GM18909 (cell line): Measurements from ENCODE around the gene IDH3B.
A peak's percentile ranks its signal among the peaks of the same experiment; 100 is the strongest.

Source experiments
- ATAC-seq: cut with Tn5 transposase; IDR thresholded peaks from one replicate; pipeline ENCODE4 v1.9.1; 2021; ENCODE audit warnings: mild to moderate bottlenecking; ENCODE audit not compliant: unreplicated experiment, poor library complexity

IDH3B gene

DNA sequence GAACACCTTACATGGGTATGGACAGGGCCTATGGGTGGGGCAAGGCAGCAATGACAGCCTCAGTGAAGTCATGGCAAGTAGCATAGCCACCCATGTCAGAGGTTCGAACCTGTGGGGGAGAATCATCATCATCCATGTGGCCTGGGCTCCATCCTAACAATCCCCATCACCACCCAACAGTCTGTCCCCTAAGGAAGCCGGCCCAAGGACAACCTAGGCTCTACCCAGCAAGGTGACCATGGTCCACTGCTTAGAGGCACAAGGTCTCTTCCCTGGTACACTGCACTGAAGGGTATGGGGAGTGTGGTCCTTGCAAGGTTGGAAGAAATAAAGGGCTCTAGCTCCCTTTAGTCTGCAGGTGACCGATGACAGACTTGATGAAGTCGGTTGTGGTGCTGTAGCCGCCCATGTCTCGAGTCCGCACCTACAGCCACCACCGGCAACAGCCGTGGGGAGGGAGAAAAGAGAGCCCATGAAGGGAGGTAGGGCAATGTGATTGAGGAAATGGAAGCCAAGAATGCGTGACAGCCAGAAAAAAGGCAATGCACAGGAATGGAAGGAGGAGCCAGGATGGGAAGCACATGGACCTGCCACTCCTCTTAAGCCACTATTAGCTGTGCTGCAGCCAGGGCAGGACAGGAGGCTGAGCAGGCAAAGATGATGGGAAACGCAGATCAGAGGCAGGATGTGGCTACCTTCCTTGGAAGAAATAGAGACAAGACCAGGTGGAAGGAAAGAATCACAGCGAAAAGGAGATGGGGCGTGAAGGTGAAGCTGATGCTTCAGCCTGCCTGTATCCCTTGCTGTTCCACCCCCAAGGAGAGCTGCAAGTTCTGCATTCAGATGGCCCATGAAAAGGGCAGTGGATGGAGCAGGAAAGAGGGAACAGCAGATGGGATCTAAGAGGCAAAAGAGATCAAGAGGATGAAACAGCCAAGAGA, 5.3 kb downstream of the IDH3B start:
- no peak for ATAC-seq

DNA sequence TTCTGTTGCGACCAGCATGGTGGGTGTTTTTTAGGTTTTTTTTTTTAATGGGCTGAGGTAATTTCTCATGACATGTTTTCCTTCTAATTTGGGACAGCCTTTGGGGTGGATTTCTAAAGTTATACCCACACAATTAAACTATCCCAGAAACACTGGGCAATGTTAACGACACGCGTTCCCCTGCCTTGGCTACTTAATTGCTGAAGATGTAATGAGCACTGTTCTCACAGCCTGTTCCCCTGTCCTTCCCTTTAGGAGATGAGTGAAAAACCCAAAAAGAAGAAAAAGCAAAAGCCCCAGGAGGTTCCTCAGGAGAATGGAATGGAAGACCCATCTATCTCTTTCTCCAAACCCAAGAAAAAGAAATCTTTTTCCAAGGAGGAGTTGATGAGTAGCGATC, 6.3 kb downstream of the IDH3B start:
- ATAC-seq: no peak

DNA sequence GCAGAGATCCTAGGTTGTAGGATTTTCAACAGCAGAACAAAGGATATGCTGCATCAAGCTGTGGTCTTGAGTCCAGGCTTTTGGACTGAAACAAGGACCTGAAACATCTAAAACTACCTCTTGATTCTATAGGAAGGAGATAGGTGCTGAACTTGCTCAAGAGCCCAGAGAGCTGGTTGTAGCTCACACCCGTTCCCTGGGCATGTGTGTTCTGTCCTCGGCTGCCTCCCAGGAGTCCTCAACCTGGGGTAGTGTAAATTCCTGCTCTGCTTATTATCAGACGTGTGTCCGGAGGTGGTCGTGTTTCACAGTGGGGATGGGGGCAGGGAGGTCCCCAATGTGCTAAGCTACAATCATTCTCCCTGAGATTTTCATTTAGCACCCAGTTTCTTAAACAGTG, 6.8 kb downstream of the IDH3B start:
- ATAC-seq: no peak

DNA sequence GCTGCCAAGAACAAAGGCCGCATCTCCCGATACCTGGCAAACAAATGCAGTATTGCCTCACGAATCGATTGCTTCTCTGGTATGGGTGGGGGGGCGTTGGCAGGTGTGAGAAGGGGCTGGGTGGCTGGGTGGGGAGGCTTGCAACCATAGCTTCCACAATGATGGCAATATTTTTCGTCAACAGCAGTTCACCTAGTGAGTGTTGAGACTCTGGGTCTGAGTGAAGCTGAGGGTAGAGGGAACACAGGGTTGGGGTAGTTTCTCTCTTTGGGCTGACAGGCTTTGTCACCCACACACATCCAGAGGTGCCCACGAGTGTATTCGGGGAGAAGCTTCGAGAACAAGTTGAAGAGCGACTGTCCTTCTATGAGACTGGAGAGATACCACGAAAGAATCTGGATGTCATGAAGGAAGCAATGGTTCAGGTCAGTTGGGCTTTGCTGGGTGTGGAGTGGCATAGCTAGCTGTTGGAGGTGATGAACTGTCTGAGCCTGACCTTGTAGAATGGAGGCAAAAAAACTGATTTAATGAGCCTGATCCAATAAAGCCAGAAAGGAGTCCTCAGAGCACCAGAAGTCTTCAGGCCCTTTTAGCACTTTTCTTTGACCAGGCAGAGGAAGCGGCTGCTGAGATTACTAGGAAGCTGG, 7.4 kb downstream of the IDH3B start:
- ATAC-seq: no peak

DNA sequence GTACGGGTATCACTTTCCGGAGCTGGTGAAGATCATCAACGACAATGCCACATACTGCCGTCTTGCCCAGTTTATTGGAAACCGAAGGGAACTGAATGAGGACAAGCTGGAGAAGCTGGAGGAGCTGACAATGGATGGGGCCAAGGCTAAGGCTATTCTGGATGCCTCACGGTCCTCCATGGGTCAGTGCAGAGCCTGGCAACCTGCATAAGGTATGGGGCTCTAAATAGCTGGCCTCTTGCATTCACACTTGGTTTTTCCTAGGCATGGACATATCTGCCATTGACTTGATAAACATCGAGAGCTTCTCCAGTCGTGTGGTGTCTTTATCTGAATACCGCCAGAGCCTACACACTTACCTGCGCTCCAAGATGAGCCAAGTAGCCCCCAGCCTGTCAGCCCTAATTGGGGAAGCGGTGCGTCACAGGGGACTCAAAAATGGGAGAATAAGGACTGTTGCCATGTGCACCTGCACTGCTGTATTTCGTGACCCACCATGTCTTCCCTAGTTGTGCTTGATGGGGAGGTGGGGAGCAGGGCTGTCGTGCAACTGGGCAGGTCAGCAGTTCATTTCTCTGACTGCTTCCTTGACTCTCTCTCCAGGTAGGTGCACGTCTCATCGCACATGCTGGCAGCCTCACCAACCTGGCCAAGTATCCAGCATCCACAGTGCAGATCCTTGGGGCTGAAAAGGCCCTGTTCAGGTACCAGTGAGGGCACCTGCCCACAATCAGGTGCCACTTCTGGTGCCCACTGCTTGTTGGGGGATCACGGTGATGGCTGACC, 8.5 kb downstream of the IDH3B start:
- no peak for ATAC-seq

DNA sequence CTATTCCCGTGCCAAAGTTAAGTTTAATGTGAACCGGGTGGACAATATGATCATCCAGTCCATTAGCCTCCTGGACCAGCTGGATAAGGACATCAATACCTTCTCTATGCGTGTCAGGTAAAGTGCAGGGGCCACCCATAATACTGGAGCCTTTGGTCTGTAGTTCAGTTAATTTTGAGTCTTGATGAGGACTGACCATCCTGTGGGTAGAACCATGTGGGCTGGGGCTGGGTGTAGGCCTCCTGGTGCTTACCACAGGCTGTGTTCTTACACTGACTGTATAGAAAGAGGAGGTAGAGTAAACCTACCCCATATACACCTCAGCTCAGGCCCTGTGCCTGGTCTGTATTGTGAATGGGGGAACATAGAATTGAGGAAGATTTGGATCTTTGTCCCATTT, 9.2 kb downstream of the IDH3B start:
- no peak for ATAC-seq

DNA sequence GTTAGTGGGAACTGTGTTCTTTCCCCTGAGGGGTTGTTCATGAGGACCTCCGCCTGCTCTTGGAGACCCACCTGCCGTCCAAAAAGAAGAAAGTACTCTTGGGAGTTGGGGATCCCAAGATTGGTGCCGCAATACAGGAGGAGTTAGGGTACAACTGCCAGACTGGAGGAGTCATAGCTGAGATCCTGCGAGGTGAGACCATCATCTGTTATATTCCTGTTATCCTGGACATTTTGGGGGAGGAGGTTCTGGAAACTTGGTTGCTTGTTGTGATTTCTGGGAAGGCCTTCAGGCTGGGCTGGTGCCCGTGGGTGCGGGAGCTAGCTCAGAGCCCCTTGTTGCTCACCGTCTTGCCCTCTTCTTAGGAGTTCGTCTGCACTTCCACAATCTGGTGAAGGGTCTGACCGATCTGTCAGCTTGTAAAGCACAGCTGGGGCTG, 9.6 kb downstream of the IDH3B start:
- ATAC-seq: no peak

DNA sequence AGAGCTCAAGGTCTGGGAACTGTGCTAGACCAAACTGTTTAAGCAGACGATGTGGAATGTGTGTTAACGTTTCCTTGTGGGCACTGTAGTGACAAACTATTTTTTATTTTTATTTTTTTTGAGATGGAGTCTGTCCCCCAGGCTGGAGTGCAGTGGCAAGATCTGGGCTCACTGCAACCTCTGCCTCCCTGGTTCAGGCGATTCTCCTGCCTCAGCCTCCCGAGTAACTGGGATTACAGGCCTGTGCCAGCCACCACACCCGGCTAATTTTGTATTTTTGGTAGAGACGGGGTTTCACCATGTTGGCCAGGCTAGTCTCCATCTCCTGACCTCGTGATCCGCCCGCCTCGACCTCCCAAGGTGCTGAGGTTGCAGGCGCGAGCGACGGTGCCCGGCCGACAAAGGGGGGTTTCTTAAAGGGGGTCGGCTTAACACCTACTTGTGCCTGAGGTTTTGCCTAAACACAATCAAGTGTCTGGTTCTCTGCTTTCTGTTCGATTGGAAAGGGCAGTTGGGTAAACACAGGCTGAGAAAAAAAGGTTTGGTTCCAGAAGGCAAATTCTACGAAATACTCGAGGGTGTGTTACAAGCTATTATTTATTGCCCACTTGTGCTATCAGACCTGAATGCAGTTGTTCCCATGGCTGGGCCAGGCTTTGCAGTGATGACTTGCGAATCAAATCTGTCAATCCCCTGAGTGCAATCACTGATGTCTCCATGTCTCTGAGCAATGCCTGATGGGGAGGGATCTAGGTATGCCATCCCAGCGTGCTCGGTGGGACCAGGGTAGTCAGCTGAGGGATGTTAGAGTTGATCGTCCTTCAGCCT, 10.2 kb downstream of the IDH3B start:
- no peak for ATAC-seq

DNA sequence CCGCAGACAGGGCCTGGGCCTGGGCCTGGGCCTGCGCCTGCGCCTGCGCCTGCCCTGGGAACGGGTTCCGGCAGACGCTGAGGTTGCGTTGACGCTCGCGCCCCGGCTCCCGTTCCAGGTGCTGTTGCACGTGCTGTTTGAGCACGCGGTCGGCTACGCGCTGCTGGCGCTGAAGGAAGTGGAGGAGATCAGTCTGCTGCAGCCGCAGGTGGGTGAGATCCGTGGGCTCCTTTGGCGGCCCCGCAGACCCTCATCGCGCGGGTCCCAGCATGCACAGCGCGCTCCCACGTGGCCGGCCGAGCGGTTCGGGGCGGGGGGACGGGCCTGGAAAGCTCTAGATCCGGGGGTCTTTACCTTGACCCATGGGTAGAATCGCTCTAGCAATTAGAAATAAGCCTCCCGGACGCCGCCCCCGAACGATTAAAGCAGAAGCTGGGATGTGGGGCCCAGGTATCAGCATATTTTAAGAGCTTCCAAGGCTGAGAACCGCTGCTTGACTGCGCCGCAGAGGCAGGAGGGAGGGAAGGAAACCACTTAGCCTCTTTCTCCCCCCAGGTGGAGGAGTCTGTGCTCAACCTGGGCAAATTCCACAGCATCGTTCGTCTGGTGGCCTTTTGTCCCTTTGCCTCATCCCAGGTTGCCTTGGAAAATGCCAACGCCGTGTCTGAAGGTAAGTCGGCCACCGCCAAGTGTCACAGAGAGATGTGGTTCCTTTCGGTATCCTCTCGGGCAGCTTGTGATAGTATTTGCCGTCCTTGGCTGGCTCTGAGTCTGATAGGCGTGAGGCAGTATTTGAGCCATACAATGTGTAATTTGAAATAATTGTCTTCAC, 11.1 kb downstream of the IDH3B start:
- peak; percentile 39 for ATAC-seq

DNA sequence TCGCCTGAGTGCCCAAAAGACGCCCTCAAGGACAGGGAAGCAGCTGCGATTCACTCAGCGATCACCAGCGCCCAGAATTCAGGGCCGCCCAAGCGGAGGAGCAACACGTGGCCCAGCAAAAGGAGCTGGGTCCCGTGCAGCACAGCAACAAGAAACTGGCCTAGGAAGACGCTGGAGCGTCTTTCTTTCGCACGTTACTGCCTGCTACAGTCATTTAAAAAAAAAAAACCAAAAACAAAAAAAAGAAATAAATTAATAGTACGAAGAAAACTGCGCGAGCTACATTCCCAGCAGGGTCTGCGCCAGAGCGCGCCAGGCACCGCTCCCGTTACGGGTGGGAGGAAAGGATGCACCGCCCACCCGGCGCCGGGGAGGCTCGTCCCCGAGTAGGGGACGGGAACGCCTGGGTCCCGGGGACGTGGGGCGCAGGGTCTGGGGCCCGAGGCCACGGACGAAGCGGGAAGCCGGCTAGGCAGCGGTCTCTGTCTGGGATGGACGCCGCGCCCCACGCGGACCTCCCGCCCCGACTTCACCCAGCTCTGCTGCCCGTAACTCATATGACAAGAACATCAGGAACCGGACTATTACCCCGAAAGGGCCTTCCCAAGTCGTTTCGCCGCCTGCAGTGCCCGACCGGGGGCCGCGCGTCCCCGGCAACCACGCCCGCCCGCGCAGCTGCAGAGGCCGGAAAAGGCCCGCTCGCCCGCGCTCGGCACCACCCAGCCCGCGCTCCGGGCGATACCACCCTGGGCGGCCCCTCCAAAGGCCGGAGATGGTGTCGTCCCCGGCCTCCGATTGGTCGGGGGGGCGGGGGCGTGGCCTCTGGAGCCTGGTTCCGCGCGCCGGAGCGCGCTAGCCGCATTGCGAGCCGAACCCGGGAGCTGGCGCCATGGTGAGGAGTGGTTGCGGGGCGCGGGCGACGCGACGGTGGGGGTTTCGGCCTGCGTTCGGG, 12.0 kb downstream of the IDH3B start, which contains the start of gene NOP56:
NOP56 (plus strand) TSS at position 861 of the 952 bp plus-strand sequence; CDS start at position 890, 29 bp downstream.
- peak; percentile 87 for ATAC-seq

DNA sequence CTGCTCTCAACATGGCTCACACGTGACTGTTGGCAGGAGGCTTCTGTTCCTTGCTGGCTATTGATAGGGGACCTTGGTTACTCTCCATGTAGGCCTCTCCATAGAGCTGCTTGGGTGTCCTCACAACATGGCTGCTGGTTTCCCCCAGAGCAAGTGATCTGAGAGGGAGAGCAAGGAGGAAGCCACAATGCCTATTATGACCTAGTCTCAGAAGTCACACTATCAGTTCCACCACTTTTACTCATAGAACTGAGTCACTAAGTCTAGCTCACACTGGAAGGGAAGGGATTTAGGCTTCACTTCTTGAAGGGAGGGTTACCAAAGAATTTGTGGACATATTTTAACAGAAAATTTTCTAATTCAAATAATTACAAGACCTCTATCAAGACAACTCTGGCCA, 20.3 kb downstream of the IDH3B start:
- no peak for ATAC-seq

DNA sequence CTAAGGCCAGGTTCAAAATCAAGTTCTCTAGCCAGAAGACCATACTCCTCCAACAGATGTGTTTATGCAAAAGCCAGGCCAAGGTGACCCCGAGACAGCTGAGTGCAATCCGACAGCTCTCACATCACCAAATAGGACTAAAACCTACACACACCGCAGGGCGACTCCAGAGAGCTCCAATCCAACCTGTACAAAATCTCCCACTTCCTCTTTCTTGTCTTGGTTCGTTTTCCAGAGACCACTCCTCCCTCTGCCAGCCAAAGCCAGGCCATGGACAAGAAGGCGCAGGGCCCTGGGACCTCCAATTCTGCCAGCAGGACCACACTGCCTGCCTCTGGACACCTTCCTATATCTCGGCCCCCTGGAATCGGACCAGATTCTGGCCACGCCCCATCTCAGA, 23.1 kb downstream of the IDH3B start:
- no peak for ATAC-seq

DNA sequence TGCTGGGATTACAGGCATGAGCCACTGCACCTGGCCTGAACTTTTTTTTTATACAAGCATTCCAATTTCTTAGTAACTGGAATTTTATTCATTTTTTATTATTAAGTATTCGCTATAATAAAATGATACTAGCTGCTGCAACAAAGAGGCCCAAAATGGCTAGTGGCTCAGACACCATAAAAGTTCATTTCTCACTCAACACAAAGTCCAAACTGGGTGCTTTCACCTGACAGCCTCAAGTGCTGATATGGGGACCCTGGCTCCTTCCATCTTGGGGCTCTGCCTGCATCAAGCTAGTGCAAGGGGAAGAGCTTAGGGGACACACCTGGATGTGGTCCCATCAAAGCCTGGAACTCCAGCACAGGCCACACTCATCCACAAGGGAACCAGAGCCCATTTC, 23.8 kb downstream of the IDH3B start:
- ATAC-seq: no peak

DNA sequence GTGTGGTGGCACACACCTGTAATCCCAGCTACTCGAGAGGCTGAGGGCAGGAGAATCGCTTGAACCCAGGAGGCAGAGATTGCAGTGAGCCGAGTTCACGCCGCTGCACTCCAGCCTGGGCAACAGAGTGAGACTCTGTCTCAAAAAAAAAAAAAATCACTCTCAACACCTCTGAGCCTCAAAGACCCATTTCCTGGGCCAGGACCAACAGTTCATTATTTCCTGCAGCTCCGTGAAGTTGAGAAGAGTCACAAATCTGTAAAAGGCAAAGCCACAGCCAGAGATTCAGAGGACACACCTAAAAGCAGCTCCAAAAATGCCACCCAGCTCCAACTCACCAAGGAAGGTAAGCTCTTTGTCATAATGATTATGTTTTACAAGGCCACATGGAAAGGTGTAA, 26.8 kb downstream of the IDH3B start:
- no peak for ATAC-seq

DNA sequence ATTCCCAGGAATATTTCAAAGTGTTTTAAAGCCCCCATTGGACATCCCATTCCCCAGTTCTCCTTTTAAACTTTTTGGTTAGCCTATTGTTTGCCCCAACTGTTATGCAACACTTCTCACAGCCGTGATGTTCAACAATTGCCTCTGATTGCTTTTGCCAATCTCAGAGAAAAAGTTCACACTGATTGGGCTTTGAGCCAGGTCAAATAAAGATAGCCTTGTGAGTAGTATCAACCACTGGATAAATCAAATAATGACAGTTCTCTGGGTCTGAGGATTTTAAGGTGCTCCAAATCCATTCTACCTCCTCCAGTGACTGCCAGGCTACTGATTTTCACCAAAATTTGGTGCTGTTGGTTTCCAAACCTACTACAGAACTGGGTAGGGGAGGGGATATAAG, 30.6 kb downstream of the IDH3B start:
- no peak for ATAC-seq

DNA sequence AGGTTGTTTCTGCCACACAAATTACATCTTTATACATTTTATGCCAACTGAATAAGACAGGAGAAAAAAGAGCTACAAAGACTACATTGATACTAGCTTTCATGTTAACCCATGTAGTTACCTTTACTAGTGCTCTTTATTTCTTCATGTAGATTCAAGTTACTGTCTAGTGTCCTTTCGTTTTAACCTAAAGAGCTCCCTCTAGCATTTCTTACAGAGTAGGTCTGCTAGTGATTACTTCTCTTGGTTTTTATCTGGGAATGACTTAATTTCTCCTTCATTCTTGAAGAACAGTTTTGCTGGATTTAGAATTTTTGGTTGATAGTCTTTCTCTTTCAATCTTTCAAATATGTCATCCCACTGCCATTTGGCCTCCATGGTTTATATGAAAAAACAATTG, 32.8 kb downstream of the IDH3B start:
- no peak for ATAC-seq

DNA sequence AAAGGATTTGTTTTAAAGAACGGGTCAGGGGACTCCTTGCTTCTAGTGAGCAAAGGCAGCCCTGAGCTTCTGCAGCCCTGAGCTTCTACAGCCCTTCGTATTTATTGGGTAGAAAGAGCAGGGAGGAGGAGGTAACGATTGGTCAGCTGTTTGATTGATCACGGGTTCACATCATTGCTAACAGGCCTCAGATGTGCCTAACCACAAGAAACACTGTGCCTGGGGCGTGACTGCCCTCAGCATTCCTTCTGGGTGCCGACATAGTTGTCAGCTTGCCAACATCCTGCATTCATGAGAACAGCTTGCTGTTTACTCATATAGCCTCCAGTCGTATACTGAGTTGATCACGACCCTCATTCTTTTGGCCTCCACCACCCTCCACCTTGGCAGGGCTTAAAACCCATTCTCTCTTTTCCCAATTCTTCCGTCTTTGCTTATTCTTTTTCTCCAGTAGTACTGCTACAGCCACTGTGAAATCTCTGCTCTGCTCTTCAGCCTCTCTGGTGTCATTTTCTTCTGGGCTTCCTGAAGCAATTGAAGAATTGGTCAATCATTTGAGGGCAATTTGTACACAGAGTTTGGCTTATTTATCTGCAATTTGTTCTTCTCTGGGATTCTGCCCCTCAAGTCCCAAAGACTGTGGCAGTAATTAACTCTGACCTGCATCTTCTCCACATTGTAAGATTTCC, 37.0 kb downstream of the IDH3B start:
- no peak for ATAC-seq
